Stimulated activated CD4-positive, alpha-beta T cell treated with anti-CD3 and anti-CD28 coated beads, TNF-alpha, amount 100 ng/mL, for 48 hours (primary cell): ENCODE data around the gene POMT2.

Experiments used
- DNase-seq, 3 donors: peaks; one replicate each; pipeline ENCODE4 v3.0.0-alpha.2; 2020; ENCODE audit warnings: low read depth in 3 of 3

Gene POMT2

GRCh38 chr14:77267937-77268699 lies 52.6 kb downstream of the POMT2 start:
- no peak for DNase-seq

DNA sequence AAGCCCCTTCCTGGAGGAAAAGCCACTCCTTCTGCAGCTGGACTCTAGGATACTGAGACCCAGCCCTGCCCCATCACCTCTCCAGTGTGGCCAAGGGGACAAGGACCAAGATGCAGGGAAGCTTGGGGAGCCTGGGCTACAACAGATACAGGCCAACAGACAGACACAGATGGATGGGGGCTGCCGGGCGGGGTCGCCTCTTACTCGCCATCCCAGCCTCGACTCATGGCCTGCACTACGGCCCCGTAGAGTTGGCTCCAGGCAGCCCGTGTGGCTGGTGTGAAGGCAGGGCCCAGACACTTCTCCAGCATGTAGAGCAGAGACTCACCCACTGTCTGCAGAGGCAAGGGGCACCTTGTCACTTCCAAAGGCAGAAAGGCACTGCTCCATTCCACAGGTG lies 54.3 kb downstream of the POMT2 start:
- no peak for DNase-seq

- no peak for DNase-seq
Measured at GRCh38 chr14:77265561-77266335, 54.9 kb downstream of the POMT2 start.

DNA sequence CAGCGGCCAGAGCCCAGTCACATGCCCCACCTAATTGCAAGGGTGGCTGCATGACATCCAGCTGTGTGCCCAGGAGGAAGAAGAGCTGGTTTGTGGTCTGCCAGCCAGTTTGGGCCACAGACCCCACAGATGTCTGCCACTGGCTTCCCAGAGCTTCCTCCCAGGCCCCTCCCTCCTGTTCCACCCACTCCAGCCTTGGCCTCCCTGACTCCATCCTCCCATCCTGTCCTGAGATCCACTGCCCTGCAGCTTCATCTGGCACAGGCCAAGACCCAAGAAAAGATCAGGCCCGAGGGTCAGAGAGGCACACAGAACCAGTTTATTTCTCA lies 55.5 kb downstream of the POMT2 start:
- no peak for DNase-seq

GRCh38 chr14:77264466-77265186 lies 56.1 kb downstream of the POMT2 start:
- no peak for DNase-seq

GRCh38 chr14:77260631-77261030 lies 60.1 kb downstream of the POMT2 start:
- DNase-seq: no peak

- DNase-seq: no peak
Measured at GRCh38 chr14:77260199-77260598, 60.5 kb downstream of the POMT2 start.

DNA sequence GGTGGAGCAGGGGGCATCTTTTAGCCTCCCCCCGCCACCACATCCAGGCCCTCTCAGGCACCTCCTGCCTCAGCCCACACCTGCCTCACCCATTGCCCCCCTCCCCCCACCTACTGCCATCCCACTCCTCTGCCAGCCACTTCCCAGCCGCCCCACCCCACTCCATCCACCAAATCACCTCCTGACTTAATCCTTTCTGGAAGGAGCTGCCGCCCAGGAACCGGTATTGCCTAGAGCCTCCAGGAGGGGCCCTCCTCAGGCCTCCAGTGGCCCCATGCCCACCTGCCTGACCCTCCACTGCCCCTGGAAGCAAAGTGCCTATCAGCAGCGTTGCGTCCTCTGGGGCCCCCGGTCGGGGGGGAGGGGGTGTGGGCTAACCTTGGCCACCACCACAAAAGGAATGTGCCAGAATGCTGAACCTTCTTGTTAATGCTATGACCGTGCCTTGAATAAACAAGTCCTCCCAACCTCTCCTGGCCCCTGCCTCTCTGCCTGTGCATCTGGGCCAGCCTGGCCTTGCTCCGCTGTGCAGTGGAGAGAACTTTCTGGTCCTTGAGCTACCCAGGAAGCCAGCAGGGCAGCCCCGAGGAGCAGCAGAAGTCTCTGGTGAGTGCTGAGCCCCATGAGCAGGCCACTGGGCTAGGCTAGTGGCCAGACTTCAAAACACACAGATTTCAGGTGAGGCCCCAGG lies 61.5 kb downstream of the POMT2 start:
- no peak for DNase-seq

GRCh38 chr14:77258566-77258965 lies 62.1 kb downstream of the POMT2 start:
- no peak for DNase-seq

GRCh38 chr14:77257700-77258099 lies 63.0 kb downstream of the POMT2 start:
- DNase-seq: no peak

- no peak for DNase-seq
Measured at GRCh38 chr14:77256694-77257093, 64.0 kb downstream of the POMT2 start.

DNA sequence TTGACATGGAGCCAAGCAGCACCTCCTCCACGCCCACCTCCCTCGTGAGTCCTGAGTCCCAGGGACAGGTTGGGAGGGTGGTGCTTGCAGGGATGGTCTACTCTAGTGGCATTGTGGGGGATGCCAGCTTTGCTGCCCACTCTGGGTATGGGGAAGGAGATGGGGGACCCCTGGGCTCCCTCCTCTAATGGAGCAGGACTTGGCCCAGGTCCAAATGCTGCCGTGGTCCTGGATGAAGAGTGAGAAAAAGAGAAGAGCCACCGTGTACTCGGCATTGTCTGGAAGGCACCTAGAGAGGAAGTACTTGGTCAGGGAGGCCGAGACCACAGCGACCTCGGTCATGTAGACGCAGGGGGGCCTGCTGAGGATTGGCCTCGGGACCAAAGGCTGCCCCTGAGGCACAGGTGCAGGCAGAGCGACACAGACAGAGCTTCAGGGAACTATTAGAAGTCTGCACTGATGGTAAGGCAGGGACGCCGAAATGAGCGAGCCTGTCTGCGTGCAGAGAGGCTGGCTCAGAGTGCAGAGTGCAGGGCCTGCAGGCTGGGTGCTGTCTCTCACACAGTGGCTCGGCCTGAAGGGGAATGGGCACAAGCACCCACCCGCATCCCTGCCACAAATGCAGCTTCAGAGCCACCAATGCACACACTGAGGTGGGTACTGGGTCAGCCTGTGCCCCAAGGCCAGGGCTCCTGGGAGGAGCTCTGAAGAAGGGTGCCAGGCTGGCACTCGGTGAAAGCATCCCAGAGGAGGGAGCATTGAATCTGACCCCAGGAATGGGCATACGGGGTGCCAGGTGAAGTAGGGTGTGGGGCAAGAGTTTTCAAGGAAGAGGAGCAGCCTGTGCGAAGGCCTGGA lies 67.1 kb downstream of the POMT2 start:
- no peak for DNase-seq

- no peak for DNase-seq
Measured at GRCh38 chr14:77251870-77252269, 68.8 kb downstream of the POMT2 start.

- no peak for DNase-seq
Measured at GRCh38 chr14:77250927-77251326, 69.8 kb downstream of the POMT2 start.

GRCh38 chr14:77249286-77249685 lies 71.4 kb downstream of the POMT2 start:
- no peak for DNase-seq

DNA sequence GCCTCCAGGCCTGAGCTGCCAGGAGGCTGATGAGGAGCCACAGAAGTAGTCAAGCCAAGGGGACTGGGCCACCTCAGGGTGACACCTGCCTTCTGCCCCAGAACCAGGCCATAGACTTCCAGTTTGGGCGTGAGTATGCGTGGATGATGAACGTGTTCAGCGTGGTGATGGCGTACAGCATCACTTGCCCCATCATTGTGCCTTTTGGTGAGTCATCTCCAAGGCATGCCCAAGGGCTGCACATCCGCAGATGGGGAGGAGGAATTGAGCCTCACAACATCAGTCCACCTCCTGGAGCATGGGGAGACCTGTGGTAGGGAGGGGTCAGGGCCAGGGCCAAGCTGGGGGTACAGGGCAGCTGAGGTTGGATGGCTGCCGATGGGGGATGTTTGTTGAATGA lies 72.0 kb downstream of the POMT2 start:
- DNase-seq: no peak

GRCh38 chr14:77246784-77247183 lies 73.9 kb downstream of the POMT2 start:
- no peak for DNase-seq

DNA sequence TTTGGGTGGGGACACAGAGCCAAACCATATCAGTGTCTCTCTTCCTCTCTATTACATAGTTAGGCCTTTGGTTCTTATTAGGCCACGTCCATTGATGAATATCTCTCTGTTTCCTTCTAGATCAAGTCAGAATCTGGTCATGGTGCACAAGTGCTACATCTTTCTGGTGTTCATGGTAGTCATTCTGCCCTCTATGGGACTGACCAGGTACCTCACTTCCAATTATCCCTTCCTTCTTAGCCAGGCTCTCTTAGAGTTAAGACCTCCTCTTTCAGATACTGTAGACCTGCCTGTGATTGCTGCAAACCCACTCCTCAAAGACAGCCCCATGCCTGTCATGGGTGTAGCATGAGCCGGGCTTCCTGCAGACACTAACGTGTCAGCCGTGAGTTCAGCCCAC lies 74.9 kb downstream of the POMT2 start:
- DNase-seq: no peak

DNA sequence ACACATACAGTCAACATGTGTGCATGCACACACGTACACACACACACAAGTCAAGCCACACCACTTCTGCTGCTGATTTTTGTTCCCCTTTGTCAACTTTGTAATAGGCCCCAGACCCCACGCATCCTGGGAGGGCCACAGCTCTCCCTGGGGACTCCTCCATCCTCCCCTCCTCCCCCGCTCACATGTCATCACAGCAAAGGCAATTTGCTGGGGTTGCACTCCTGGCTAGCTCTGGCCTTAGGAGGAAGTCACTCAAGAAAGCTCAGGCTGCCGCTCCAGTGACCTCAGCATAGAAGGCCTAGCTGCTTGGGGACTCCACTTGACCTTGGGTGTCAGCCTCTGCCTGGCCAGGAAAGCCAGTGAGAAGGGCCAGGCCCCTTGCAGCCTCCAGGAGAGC lies 76.8 kb downstream of the POMT2 start:
- no peak for DNase-seq

DNA sequence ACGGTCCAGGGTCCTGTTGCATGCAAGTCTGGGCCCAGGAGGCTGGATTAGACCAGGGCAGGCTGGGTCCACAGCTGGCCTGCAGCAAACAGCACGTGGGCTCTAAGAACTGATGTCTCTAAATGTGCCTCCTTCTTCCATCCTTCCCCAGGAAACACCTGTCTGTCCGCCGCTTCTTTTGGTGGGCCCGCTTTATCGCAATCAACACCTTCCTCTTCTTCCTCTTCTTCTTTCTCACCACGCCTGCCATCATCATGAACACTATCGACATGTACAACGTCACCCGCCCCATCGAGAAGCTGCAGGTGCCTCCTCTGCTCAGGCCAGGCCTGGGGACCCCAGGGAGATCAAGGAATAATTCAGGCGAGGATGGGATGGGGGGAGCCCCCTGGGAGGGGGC lies 77.9 kb downstream of the POMT2 start:
- DNase-seq: no peak

DNA sequence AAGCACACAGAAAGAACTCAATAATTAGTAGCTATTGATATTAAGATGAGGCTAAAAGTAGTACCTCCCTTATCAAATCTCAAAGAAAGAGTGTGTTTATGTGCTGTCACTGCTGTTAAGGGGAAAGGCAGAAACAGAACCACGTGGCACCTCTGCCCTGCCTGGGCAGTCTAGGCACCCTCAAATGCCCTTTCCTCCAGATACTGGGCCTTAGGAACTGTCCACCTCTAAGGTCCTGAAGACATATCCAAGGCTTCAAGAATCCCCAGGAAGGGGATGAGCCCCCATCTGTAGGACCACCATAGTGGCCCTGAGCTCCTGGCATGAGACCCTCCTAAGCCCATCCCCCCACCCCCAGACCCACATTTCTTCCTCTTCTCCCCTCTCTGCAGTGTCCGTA lies 78.7 kb downstream of the POMT2 start:
- no peak for DNase-seq
